IMR-90 (cell line): ENCODE measurements around the gene OR2J1. TPM values are rescaled to one million over a fixed set of nuclear protein-coding genes. Genes with fewer than 3 reads are reported as not detected.

Source experiments
- polyA plus RNA-seq, 3 experiments: library from polyadenylated mRNA; depleted of rRNA; stranded (reverse); fragments of >200 nt; gene quantifications; 2 replicates each; pipeline ENCODE4 v1.2.3, GENCODE V29; 2012; ENCODE audit warnings: low replicate concordance in 1 of 3
- total RNA-seq: library from RNA; depleted of rRNA; stranded (reverse); fragments of >200 nt; gene quantifications from 2 replicates; pipeline ENCODE4 v1.2.3, GENCODE V29; 2012; rRNA removed

Gene OR2J1
- total and polyA plus RNA-seq, 2 of the 4 experiments (the other 2 are of a cell fraction): not detected

Other genes starting within 250 kb of the OR2J1 start
- gene TRIM27, start 175.5 kb upstream of the OR2J1 start, total RNA-seq: 48.0 TPM in 2 replicates
- gene TRIM27, start 175.5 kb upstream of the OR2J1 start, polyA plus RNA-seq (2012; rRNA removed): 43.5 and 44.4 TPM in 2 replicates
- gene ZNF311, start 94.2 kb upstream of the OR2J1 start, total RNA-seq: 0.28 and 0.36 TPM in 2 replicates
- gene ZNF311, start 94.2 kb upstream of the OR2J1 start, polyA plus RNA-seq (2012; rRNA removed): 0.27 and 0.34 TPM in 2 replicates
- gene OR2W1, start 54.3 kb upstream of the OR2J1 start, total RNA-seq: not detected in 2 replicates
- gene OR2W1, start 54.3 kb upstream of the OR2J1 start, polyA plus RNA-seq (2012; rRNA removed): not detected in 2 replicates
- not detected in 2 replicates for gene OR2B3, start 12.2 kb upstream of the OR2J1 start, total RNA-seq
- gene OR2B3, start 12.2 kb upstream of the OR2J1 start, polyA plus RNA-seq (2012; rRNA removed): not detected in 2 replicates
- gene OR2J3, start 8.6 kb downstream of the OR2J1 start, total RNA-seq: not detected in 2 replicates
- not detected in 2 replicates for gene OR2J3, start 8.6 kb downstream of the OR2J1 start, polyA plus RNA-seq (2012; rRNA removed)
- not detected in 2 replicates for gene OR2J2, start 71.4 kb downstream of the OR2J1 start, total RNA-seq
- gene OR2J2, start 71.4 kb downstream of the OR2J1 start, polyA plus RNA-seq (2012; rRNA removed): not detected in 2 replicates
- gene OR14J1, start 202.2 kb downstream of the OR2J1 start, total RNA-seq: not detected in 2 replicates
- gene OR14J1, start 202.2 kb downstream of the OR2J1 start, polyA plus RNA-seq (2012; rRNA removed): not detected in 2 replicates